Panc1 (cell line): ENCODE data around the gene SPTBN4.

ENCODE experiments used
- POLR2AphosphoS5 ChIP-seq: IDR thresholded peaks from 2 replicates; pipeline ENCODE4 v1.6.1; 2012; ENCODE audit warnings: mild to moderate bottlenecking, low read depth, low read length, moderate library complexity
- SIN3A ChIP-seq: IDR thresholded peaks from 2 replicates; pipeline ENCODE4 v1.6.1; 2012; ENCODE audit warnings: low read depth, mild to moderate bottlenecking, low read length, moderate library complexity, borderline replicate concordance; ENCODE audit not compliant: insufficient read depth
- TF ChIP-seq, protein P1 (sequence below): fragments of 450-650 bp; IDR thresholded peaks from 2 replicates; pipeline ENCODE4 v1.5.1; 2017; ENCODE audit warnings: mild to moderate bottlenecking
- TF ChIP-seq, protein P2 (sequence below), 2 experiments: IDR thresholded peaks; 2 replicates each; pipeline ENCODE4 v1.6.1; 2011 to 2012; ENCODE audit warnings: low read depth in 2 of 2, control low read depth in 1 of 2, low read length in 1 of 2, mild to moderate bottlenecking in 1 of 2, moderate library complexity in 1 of 2; ENCODE audit not compliant: insufficient read depth in 1 of 2

DNA sequence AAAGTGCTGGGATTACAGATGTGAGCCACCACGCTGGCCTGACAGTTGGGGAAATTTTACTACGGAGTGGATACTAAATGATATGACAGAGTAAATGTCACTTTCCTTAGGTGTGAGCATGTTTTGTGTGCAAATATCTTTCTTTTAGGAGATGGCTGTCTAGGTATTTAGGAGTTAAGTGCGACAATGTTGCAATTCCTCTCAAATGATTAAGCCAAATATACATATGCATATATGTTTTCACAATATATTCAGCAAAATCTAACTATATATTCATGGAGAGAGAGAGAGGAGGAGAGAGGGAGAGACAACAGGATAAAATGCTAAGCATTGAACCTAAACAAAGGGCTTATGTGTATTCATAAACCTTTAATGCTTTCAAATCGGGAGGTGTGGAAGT, 17.3 kb upstream of the SPTBN4 start:
- TF ChIP-seq, protein P1, sequence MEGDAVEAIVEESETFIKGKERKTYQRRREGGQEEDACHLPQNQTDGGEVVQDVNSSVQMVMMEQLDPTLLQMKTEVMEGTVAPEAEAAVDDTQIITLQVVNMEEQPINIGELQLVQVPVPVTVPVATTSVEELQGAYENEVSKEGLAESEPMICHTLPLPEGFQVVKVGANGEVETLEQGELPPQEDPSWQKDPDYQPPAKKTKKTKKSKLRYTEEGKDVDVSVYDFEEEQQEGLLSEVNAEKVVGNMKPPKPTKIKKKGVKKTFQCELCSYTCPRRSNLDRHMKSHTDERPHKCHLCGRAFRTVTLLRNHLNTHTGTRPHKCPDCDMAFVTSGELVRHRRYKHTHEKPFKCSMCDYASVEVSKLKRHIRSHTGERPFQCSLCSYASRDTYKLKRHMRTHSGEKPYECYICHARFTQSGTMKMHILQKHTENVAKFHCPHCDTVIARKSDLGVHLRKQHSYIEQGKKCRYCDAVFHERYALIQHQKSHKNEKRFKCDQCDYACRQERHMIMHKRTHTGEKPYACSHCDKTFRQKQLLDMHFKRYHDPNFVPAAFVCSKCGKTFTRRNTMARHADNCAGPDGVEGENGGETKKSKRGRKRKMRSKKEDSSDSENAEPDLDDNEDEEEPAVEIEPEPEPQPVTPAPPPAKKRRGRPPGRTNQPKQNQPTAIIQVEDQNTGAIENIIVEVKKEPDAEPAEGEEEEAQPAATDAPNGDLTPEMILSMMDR: no peak
- TF ChIP-seq SIN3A (no peak), POLR2AphosphoS5 (no peak)
- TF ChIP-seq, protein P2, sequence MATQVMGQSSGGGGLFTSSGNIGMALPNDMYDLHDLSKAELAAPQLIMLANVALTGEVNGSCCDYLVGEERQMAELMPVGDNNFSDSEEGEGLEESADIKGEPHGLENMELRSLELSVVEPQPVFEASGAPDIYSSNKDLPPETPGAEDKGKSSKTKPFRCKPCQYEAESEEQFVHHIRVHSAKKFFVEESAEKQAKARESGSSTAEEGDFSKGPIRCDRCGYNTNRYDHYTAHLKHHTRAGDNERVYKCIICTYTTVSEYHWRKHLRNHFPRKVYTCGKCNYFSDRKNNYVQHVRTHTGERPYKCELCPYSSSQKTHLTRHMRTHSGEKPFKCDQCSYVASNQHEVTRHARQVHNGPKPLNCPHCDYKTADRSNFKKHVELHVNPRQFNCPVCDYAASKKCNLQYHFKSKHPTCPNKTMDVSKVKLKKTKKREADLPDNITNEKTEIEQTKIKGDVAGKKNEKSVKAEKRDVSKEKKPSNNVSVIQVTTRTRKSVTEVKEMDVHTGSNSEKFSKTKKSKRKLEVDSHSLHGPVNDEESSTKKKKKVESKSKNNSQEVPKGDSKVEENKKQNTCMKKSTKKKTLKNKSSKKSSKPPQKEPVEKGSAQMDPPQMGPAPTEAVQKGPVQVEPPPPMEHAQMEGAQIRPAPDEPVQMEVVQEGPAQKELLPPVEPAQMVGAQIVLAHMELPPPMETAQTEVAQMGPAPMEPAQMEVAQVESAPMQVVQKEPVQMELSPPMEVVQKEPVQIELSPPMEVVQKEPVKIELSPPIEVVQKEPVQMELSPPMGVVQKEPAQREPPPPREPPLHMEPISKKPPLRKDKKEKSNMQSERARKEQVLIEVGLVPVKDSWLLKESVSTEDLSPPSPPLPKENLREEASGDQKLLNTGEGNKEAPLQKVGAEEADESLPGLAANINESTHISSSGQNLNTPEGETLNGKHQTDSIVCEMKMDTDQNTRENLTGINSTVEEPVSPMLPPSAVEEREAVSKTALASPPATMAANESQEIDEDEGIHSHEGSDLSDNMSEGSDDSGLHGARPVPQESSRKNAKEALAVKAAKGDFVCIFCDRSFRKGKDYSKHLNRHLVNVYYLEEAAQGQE (IDR thresholded peaks at IDR 0.05; ENCODE audit: insufficient read depth in 1 of 2, low read depth in 2 of 2, low read length in 1 of 2): no peak
